Measurements from ENCODE around the gene RGS7. TPM values are rescaled to one million over a fixed set of nuclear protein-coding genes. Genes with fewer than 3 reads are reported as not detected.

RGS7 gene
- polyA plus RNA-seq, 1 donor (not counting 4 experiments of a cell fraction or from before 2014, with no cell fraction given) = not detected

DNA sequence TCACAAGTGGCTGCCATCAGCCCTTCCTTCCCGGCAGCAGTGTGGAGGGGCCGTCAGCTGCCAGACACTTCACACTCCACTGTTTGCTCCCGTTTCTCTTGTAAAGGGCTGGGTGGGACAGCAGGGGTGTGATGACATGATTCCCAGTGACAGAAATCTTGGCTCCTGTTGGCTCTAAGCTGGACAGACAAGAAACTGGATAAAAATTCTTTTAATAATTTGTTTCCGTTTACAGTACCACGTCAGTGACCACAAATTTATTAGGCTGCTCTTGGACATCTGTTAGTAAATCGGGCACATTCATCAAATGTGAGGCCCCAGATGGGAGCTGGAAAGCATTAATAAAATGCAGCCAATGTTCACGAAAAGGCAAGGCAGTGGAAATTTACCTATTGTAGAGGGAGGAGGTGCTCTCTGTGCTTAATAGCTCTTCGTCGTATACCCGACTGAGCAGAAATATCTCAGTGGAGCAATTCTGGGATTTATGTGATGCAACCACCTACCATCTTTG, 391.4 kb downstream of the RGS7 start:
- TF ChIP-seq CTCF (optimal IDR thresholded peaks at IDR 0.05 in 1 of 3, IDR thresholded peaks at IDR 0.05 in 1 of 3, conservative IDR thresholded peaks at IDR 0.05 in 1 of 3; ENCODE audit: extremely low read depth in 1 of 3, insufficient read depth in 2 of 3, low read length in 3 of 3) (no peak), EZH2 (IDR thresholded peaks at IDR 0.05; ENCODE audit: low read length) (no peak)
- no peaks in the 10 kb centered on the region for H4K20me1 ChIP-seq (ENCODE audit: control insufficient read depth, extremely low read depth, insufficient read depth, low read length)
- H3K27me3 ChIP-seq (ENCODE audit: control insufficient read depth, extremely low read depth, insufficient read depth, low read length) = no peaks in the 10 kb centered on the region
- dilution Hi-C loops (cut with MboI; ENCODE audit: extremely low pct_ligation_motif_present, low sequenced_read_pairs) = no loop called here
- no peak overlapping the region for H2AFZ ChIP-seq (ENCODE audit: control insufficient read depth, low read length)
- no peak overlapping the region for H3K9ac ChIP-seq (ENCODE audit: control insufficient read depth, extremely low read depth, insufficient read depth, low read length)
- H3K79me2 ChIP-seq (ENCODE audit: control insufficient read depth, insufficient read depth, low read length) = no peaks in the 10 kb centered on the region
- DNase-seq (ENCODE audit: low read depth, low spot score) (no peak), FAIRE-seq (no peak)
- no peaks in the 10 kb centered on the region for H3K9me1 ChIP-seq (ENCODE audit: control insufficient read depth, extremely low read depth, insufficient read depth, low read length)
- H3K36me3 ChIP-seq (ENCODE audit: control insufficient read depth in 2 of 2, extremely low read depth in 1 of 2, insufficient read depth in 2 of 2, low read length in 2 of 2) = no peaks in the 10 kb centered on the region
- no peak overlapping the region for H3K4me2 ChIP-seq (ENCODE audit: control insufficient read depth, extremely low read depth, insufficient read depth, low read depth, low read length)
- no peaks in the 10 kb centered on the region for H3K4me1 ChIP-seq (ENCODE audit: control insufficient read depth, extremely low read depth, insufficient read depth, low read length)
- no peak overlapping the region for H3K27ac ChIP-seq (ENCODE audit: control insufficient read depth, insufficient read depth, low read length)
- H3K9me3 ChIP-seq (ENCODE audit: control insufficient read depth, low read depth, low read length) = peaks cover 3% of the 10 kb centered on the region
- H3K4me3 ChIP-seq (ENCODE audit: control insufficient read depth in 2 of 3, extremely low read depth in 1 of 3, insufficient read depth in 2 of 3, low read depth in 1 of 3, low read length in 3 of 3) = no peak overlapping the region

DNA sequence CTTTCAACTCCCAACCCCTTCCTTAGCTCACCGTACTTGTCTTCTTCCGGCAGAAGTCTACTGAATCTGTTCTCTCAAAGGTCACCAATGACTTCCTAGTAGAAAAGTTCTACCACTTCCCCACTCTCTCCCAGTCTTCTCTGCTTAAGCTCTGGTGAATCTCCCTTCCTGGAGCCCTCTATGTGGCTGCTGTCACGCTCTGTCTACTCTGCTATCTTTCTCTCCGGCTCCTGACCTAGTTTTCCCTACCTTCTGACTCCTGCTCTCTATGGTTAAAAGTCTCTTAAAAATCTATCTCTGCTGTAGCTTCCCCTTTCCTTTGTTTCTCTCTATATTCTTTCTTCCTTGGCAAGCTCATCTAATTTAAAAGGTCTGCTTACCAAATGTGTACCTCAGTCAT, 394.9 kb downstream of the RGS7 start:
- dilution Hi-C loops (cut with MboI; ENCODE audit: extremely low pct_ligation_motif_present, low sequenced_read_pairs) = no loop called here
- Histone ChIP-seq H3K36me3 (ENCODE audit: control insufficient read depth in 2 of 2, extremely low read depth in 1 of 2, insufficient read depth in 2 of 2, low read length in 2 of 2) (no peaks in the 10 kb centered on the region), H3K9me1 (ENCODE audit: control insufficient read depth, extremely low read depth, insufficient read depth, low read length) (no peaks in the 10 kb centered on the region), H3K4me3 (ENCODE audit: control insufficient read depth in 2 of 3, extremely low read depth in 1 of 3, insufficient read depth in 2 of 3, low read depth in 1 of 3, low read length in 3 of 3) (no peak overlapping the region), H3K4me2 (ENCODE audit: control insufficient read depth, extremely low read depth, insufficient read depth, low read depth, low read length) (no peak overlapping the region), H3K4me1 (ENCODE audit: control insufficient read depth, extremely low read depth, insufficient read depth, low read length) (no peaks in the 10 kb centered on the region), H2AFZ (ENCODE audit: control insufficient read depth, low read length) (no peak overlapping the region), H4K20me1 (ENCODE audit: control insufficient read depth, extremely low read depth, insufficient read depth, low read length) (no peaks in the 10 kb centered on the region), H3K79me2 (ENCODE audit: control insufficient read depth, insufficient read depth, low read length) (no peaks in the 10 kb centered on the region), H3K27ac (ENCODE audit: control insufficient read depth, insufficient read depth, low read length) (no peak overlapping the region), H3K27me3 (ENCODE audit: control insufficient read depth, extremely low read depth, insufficient read depth, low read length) (no peaks in the 10 kb centered on the region), H3K9me3 (ENCODE audit: control insufficient read depth, low read depth, low read length) (no peaks in the 10 kb centered on the region), H3K9ac (ENCODE audit: control insufficient read depth, extremely low read depth, insufficient read depth, low read length) (no peak overlapping the region)
- TF ChIP-seq CTCF (optimal IDR thresholded peaks at IDR 0.05 in 1 of 3, IDR thresholded peaks at IDR 0.05 in 1 of 3, conservative IDR thresholded peaks at IDR 0.05 in 1 of 3; ENCODE audit: extremely low read depth in 1 of 3, insufficient read depth in 2 of 3, low read length in 3 of 3) (no peak), EZH2 (IDR thresholded peaks at IDR 0.05; ENCODE audit: low read length) (no peak)
- FAIRE-seq (no peak), DNase-seq (ENCODE audit: low read depth, low spot score) (no peak)

Data from keratinocyte (primary cell).